SK-N-MC (cell line): ENCODE measurements around the gene C2CD3.

Source experiments
- DNase-seq: peaks from one replicate; pipeline ENCODE4 v3.0.0-alpha.2; 2011; ENCODE audit warnings: low read depth, low spot score
- H3K27ac ChIP-seq: fragments of 200-600 bp; sonication (generic); 2 replicates; pipeline ENCODE4 v1.5.1; 2016; ENCODE audit warnings: mixed run types
- H3K36me3 ChIP-seq: fragments of 200-600 bp; sonication (generic); 2 replicates; pipeline ENCODE4 v1.6.1; 2017; ENCODE audit warnings: antibody characterized with exemption, low read length, mixed read lengths; ENCODE audit not compliant: insufficient read depth
- H3K4me3 ChIP-seq: fragments of 200-600 bp; sonication (generic); 2 replicates; pipeline ENCODE4 v1.5.1; 2016
- H3K9ac ChIP-seq: fragments of 200-600 bp; sonication (generic); 2 replicates; pipeline ENCODE4 v1.8.0; 2017; ENCODE audit warnings: mixed run types, mixed read lengths; ENCODE audit not compliant: insufficient read length
- H3K9me3 ChIP-seq: fragments of 200-600 bp; sonication (generic); 2 replicates; pipeline ENCODE4 v1.6.1; 2017; ENCODE audit warnings: low read depth, mild to moderate bottlenecking, antibody characterized with exemption, low read length, moderate library complexity, mixed read lengths
- EZH2 ChIP-seq: fragments of 200-600 bp; sonication (generic); IDR thresholded peaks from one replicate; pipeline ENCODE4 v1.6.1; 2017; ENCODE audit warnings: antibody characterized with exemption
- FOXP2 ChIP-seq: optimal IDR thresholded peaks from 2 replicates; pipeline ENCODE3; 2011; ENCODE audit warnings: mild to moderate bottlenecking, moderate library complexity; ENCODE audit not compliant: insufficient read depth; ENCODE audit errors: extremely low read length, control extremely low read depth
- POLR2AphosphoS5 ChIP-seq: IDR thresholded peaks from 2 replicates; pipeline ENCODE4 v1.6.1; 2012; ENCODE audit warnings: mild to moderate bottlenecking, low read depth, low read length, borderline replicate concordance

Gene C2CD3

GRCh38 chr11:73976451-73977151 is 194.2 kb downstream of the C2CD3 start:
- Histone ChIP-seq H3K36me3 (peaks cover 64% of the 10 kb centered on the region), H3K4me3 (no peak overlapping the region), H3K9me3 (no peaks in the 10 kb centered on the region), H3K9ac (no peak overlapping the region), H3K27ac (no peak overlapping the region)
- DNase-seq: no peak
- TF ChIP-seq FOXP2: no peak
- no peak for TF ChIP-seq EZH2
- no peak for TF ChIP-seq POLR2AphosphoS5

GRCh38 chr11:73975479-73975757 is 195.4 kb downstream of the C2CD3 start:
- Histone ChIP-seq H3K9ac (no peak overlapping the region), H3K36me3 (peaks cover 54% of the 10 kb centered on the region), H3K4me3 (no peak overlapping the region), H3K9me3 (no peaks in the 10 kb centered on the region), H3K27ac (no peak overlapping the region)
- no peak for DNase-seq
- no peak for TF ChIP-seq POLR2AphosphoS5
- TF ChIP-seq FOXP2: no peak
- TF ChIP-seq EZH2: no peak

- TF ChIP-seq EZH2 (no peak), POLR2AphosphoS5 (no peak), FOXP2 (no peak)
- H3K9ac ChIP-seq: no peak overlapping the region
- peaks cover 48% of the 10 kb centered on the region for H3K36me3 ChIP-seq
- H3K4me3 ChIP-seq: no peak overlapping the region
- no peak for DNase-seq
- no peaks in the 10 kb centered on the region for H3K9me3 ChIP-seq
- H3K27ac ChIP-seq: no peak overlapping the region
Measured at GRCh38 chr11:73974604-73975478, 196.0 kb downstream of the C2CD3 start.

GRCh38 chr11:73972620-73973449 is 198.0 kb downstream of the C2CD3 start:
- no peak for DNase-seq
- Histone ChIP-seq H3K4me3 (no peak overlapping the region), H3K27ac (no peak overlapping the region), H3K9me3 (no peaks in the 10 kb centered on the region), H3K9ac (no peak overlapping the region), H3K36me3 (peaks cover 35% of the 10 kb centered on the region)
- no peak for TF ChIP-seq FOXP2
- peak; percentile 6; the same call in 1 of the 2 replicates for TF ChIP-seq POLR2AphosphoS5

GRCh38 chr11:73972187-73972586 is 198.6 kb downstream of the C2CD3 start:
- peaks cover 29% of the 10 kb centered on the region for H3K36me3 ChIP-seq
- no peak overlapping the region for H3K4me3 ChIP-seq
- H3K9ac ChIP-seq: no peak overlapping the region
- TF ChIP-seq EZH2: no peak
- TF ChIP-seq POLR2AphosphoS5: peak; percentile 36; the same call in 1 of the 2 replicates
- no peak for DNase-seq
- H3K27ac ChIP-seq: no peak overlapping the region
- H3K9me3 ChIP-seq: no peaks in the 10 kb centered on the region

- no peak for TF ChIP-seq FOXP2
- no peak; the same call in 1 of the 2 replicates for TF ChIP-seq POLR2AphosphoS5
- no peak for TF ChIP-seq EZH2
- no peak overlapping the region for H3K9ac ChIP-seq
- H3K4me3 ChIP-seq: no peak overlapping the region
- peaks cover 19% of the 10 kb centered on the region; the same call in 1 of the 2 replicates for H3K36me3 ChIP-seq
- no peak for DNase-seq
- H3K27ac ChIP-seq: no peak overlapping the region
- H3K9me3 ChIP-seq: no peaks in the 10 kb centered on the region
Measured at GRCh38 chr11:73971175-73971719, 199.6 kb downstream of the C2CD3 start.

- DNase-seq: no peak
- H3K36me3 ChIP-seq: peaks cover 9% of the 10 kb centered on the region; the same call in 1 of the 2 replicates
- H3K9ac ChIP-seq: no peak overlapping the region
- TF ChIP-seq POLR2AphosphoS5 (peak; percentile 31; the same call in 1 of the 2 replicates), EZH2 (no peak), FOXP2 (no peak)
- no peaks in the 10 kb centered on the region for H3K9me3 ChIP-seq
- H3K27ac ChIP-seq: no peak overlapping the region
- H3K4me3 ChIP-seq: no peak overlapping the region
Measured at GRCh38 chr11:73969991-73970800, 200.6 kb downstream of the C2CD3 start.
